OCI-LY3 (cell line): ENCODE measurements around the gene CAPN7.

ENCODE experiments used
- EZH2phosphoT487 ChIP-seq: fragments of 200-600 bp; shearing (Covaris generic); IDR thresholded peaks from 2 replicates; pipeline ENCODE4 v1.6.1; 2018; ENCODE audit warnings: antibody characterized with exemption, mixed run types, low read depth
- TF ChIP-seq, protein P1 (sequence below): fragments of 200-600, 300-600 bp; sonication (generic); IDR thresholded peaks from 2 replicates; pipeline ENCODE4 v1.5.1; 2014; ENCODE audit warnings: antibody characterized with exemption, low read length, low read depth

DNA sequence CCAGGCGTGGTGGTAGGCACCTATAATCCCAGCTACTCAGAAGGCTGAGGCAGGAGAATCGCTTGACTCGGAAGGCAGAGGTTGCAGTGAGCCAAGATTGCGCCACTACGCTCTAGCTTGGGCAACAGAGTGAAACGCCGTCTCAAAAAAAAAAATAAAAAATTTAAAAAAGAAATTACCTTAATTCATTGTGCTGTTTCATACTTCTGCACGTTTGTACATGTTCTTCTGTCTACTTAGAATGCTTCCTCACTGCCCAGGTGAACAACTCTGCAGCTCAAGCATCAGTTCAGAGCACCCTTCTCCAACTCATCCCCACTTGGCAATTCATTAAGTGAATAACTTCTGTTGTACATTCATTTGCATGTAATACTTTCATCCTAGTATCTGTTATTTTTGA is 14.0 kb downstream of the CAPN7 start:
- TF ChIP-seq, protein P1, sequence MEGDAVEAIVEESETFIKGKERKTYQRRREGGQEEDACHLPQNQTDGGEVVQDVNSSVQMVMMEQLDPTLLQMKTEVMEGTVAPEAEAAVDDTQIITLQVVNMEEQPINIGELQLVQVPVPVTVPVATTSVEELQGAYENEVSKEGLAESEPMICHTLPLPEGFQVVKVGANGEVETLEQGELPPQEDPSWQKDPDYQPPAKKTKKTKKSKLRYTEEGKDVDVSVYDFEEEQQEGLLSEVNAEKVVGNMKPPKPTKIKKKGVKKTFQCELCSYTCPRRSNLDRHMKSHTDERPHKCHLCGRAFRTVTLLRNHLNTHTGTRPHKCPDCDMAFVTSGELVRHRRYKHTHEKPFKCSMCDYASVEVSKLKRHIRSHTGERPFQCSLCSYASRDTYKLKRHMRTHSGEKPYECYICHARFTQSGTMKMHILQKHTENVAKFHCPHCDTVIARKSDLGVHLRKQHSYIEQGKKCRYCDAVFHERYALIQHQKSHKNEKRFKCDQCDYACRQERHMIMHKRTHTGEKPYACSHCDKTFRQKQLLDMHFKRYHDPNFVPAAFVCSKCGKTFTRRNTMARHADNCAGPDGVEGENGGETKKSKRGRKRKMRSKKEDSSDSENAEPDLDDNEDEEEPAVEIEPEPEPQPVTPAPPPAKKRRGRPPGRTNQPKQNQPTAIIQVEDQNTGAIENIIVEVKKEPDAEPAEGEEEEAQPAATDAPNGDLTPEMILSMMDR, result no peak
- TF ChIP-seq EZH2phosphoT487, result no peak
